Ishikawa (cell line): ENCODE measurements around the gene MAPK7.

Experiments
- CREB1 ChIP-seq: IDR thresholded peaks from 2 replicates; pipeline ENCODE4 v1.6.1; 2012; ENCODE audit warnings: low read depth
- EGR1 ChIP-seq: IDR thresholded peaks from 2 replicates; pipeline ENCODE4 v1.6.1; 2012
- EP300 ChIP-seq: IDR thresholded peaks from 2 replicates; pipeline ENCODE4 v1.6.1; 2012; ENCODE audit warnings: borderline replicate concordance
- TAF1 ChIP-seq: IDR thresholded peaks from 2 replicates; pipeline ENCODE4 v1.6.1; 2012; ENCODE audit warnings: low read depth, mild to moderate bottlenecking
- TEAD4 ChIP-seq: IDR thresholded peaks from 2 replicates; pipeline ENCODE4 v1.6.1; 2012
- YY1 ChIP-seq: IDR thresholded peaks from 2 replicates; pipeline ENCODE4 v1.6.1; 2012; ENCODE audit warnings: low read depth
- TF ChIP-seq, protein P1 (sequence below): IDR thresholded peaks from 2 replicates; pipeline ENCODE4 v1.6.1; 2012
- TF ChIP-seq, protein P2 (sequence below): IDR thresholded peaks from 2 replicates; pipeline ENCODE4 v1.6.1; 2012
- TF ChIP-seq, protein P3 (sequence below): IDR thresholded peaks from 2 replicates; pipeline ENCODE4 v1.6.1; 2012; ENCODE audit warnings: low read depth, mild to moderate bottlenecking

DNA sequence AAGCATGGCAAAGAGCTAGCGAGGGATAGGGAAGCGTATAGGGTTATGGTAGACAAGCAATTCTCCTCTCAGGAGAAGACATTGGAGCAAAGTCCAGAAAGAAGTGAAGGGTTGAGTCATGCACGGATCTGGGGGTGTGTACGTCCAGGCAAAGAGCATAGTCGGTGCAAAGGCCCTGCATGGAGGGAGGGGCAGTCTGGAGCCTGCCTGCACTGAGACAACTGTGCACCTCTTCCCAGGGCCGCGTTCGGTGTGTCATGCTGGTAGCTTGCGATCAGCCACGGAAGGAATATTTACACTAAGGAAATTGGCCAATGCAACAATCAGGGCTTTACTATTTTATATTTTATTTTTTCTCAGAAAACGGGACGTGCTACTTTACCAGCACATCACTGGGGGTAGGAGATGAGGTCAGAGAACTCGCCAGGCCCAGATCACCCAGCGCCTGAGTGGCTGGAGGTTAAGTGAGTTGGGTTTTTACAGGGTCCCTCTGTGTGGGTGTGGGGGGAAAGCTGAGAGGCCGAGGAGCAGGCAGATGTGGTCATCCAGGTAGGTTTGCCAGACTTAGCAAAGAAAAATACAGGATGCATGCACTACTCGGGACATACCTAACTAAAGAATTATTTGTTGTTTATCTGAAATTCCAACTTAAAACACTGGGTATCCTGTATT, 9.1 kb upstream of the MAPK7 start:
- TF ChIP-seq, protein P1, sequence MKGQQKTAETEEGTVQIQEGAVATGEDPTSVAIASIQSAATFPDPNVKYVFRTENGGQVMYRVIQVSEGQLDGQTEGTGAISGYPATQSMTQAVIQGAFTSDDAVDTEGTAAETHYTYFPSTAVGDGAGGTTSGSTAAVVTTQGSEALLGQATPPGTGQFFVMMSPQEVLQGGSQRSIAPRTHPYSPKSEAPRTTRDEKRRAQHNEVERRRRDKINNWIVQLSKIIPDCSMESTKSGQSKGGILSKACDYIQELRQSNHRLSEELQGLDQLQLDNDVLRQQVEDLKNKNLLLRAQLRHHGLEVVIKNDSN, result no peak
- no peak for TF ChIP-seq TAF1
- no peak for TF ChIP-seq TEAD4
- no peak for TF ChIP-seq EGR1
- TF ChIP-seq, protein P2, sequence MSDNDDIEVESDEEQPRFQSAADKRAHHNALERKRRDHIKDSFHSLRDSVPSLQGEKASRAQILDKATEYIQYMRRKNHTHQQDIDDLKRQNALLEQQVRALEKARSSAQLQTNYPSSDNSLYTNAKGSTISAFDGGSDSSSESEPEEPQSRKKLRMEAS, result no peak
- TF ChIP-seq EP300, result no peak
- no peak for TF ChIP-seq YY1
- no peak for TF ChIP-seq CREB1
- TF ChIP-seq, protein P3, sequence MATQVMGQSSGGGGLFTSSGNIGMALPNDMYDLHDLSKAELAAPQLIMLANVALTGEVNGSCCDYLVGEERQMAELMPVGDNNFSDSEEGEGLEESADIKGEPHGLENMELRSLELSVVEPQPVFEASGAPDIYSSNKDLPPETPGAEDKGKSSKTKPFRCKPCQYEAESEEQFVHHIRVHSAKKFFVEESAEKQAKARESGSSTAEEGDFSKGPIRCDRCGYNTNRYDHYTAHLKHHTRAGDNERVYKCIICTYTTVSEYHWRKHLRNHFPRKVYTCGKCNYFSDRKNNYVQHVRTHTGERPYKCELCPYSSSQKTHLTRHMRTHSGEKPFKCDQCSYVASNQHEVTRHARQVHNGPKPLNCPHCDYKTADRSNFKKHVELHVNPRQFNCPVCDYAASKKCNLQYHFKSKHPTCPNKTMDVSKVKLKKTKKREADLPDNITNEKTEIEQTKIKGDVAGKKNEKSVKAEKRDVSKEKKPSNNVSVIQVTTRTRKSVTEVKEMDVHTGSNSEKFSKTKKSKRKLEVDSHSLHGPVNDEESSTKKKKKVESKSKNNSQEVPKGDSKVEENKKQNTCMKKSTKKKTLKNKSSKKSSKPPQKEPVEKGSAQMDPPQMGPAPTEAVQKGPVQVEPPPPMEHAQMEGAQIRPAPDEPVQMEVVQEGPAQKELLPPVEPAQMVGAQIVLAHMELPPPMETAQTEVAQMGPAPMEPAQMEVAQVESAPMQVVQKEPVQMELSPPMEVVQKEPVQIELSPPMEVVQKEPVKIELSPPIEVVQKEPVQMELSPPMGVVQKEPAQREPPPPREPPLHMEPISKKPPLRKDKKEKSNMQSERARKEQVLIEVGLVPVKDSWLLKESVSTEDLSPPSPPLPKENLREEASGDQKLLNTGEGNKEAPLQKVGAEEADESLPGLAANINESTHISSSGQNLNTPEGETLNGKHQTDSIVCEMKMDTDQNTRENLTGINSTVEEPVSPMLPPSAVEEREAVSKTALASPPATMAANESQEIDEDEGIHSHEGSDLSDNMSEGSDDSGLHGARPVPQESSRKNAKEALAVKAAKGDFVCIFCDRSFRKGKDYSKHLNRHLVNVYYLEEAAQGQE, result no peak
